NCI-H2107 (cell line): Measurements from ENCODE around the gene ABCA13.

ENCODE experiments used
- DNase-seq: peaks from one replicate; lab custom pipeline; 2025; lab: John Stamatoyannopoulos, UW

ABCA13 gene

GRCh38 chr7:48643431-48644013 is 472.3 kb downstream of the ABCA13 start:
- no peak for DNase-seq

DNA sequence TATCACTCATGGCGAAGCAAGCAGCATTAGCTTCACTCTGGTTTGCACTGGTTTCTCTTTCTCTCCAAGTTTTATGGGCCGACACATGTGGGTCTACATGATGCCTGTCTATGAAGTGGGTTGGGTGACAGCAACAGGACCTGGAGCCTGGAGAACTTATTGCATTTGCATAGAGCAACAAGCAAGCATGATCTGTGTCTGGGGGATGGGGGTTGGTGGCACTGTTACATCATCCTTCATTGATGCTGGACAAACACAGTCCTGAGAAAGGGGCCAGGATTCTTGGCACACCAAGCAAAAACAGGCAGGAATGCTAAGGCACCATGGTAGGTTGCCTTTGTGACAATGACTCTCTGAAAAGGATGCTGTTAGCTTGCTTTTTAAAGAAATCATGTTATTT is 486.9 kb downstream of the ABCA13 start:
- no peak for DNase-seq

GRCh38 chr7:48660306-48660870 is 489.1 kb downstream of the ABCA13 start:
- DNase-seq: no peak

DNA sequence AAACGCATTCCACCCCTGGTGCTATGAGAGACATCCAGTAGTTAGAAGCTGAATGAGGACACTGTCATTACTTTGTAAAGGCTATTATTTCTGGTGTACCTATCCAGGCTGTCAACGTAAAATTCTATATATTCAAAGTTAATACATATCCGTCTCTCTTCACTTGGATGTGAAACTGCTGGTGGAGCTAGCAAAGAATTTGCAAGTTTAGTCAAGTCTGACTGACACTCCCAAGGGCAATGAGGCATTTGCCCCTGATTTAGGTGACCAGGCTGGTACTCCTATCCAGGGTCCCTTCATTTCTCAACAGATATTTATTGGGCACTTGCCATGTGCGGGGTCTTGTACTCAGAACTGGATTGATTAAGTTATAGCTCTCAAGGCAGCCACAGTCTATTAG is 493.0 kb downstream of the ABCA13 start:
- DNase-seq: no peak

GRCh38 chr7:48665353-48666135 is 494.3 kb downstream of the ABCA13 start:
- no peak for DNase-seq

DNA sequence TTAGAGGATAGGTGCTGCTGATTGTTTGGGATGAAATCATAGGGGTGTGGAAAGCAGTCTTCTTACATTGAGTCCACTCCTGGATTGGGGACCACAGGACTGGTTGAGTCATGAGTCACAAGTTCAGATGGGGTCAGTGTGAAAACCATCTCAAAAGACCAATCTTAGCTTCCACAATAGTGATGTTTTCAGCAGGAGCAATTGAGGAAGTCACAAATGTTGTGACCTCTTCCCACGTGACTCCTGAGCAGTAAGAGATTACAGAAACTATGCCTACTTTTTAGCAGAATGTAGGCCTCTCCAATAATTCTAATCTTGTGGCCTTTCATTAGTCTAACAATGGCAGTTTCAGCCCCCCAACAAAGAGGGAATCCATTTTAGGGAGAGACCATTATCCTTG is 496.1 kb downstream of the ABCA13 start:
- DNase-seq: no peak

DNA sequence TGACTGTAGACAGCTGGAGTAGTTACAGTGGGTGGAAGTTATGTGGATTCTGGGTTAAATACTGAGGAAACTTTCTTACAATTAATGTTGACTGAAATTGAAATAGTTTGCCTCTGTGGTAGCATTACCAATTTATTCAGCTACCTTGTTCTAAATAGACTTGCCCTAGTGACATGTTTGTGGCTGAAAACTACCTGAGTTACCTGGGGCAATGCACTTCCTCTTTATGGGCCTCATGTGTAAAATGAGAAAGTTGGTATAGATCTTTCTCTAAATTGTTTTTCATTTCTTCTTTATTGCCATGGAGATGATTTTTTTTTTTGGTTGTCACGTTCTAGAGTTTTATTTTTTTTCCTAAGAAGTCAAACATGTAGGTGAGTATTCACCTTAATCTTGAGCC is 500.4 kb downstream of the ABCA13 start:
- DNase-seq: no peak

DNA sequence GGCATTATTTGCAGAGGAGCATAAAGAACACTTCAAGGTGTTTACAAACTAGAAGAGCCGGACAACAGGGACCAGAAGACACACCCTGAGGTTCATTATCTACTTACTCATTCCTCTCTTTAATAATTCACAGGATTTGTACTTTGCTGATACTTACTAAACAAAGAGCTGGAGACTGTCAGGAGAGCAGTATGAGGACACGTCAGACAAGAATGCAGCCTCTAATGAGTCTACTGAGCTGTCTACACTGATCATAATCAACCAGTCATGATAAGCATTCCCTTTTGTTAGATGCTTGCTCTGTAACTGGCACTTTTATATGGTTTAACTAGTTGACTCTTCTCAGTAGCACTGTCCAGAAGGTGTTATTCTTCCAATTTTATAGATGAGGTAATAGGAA is 509.7 kb downstream of the ABCA13 start:
- no peak for DNase-seq

DNA sequence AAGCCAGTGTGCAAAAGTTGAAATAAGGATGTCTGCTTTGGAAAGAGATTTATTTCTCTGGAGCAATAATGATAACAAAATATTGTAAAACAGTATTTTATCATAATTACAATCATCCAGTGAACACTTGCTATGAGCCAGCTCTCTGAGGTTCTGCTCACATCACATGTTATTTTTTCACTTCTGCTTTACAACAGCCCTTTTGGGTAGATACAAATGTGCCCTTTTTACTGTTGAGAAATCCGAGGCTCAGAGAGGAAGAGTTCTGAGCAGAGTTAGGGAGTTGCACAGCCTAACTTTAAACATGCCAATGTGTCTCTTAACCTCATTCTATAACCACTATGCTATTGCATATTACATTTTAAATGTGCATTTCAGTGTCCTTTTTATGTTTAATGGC is 520.5 kb downstream of the ABCA13 start:
- DNase-seq: no peak
